Neutrophil (primary cell): Measurements from ENCODE around the gene FGD2.

Source experiments
- H3K27ac ChIP-seq: fragments of 200-600 bp; sonication (generic); 2 replicates; pipeline ENCODE4 v1.5.1; 2016; ENCODE audit warnings: mild to moderate bottlenecking, moderate library complexity
- H3K27me3 ChIP-seq: fragments of 200-600 bp; sonication (generic); 2 replicates; pipeline ENCODE4 v1.6.0; 2016; ENCODE audit warnings: mild to moderate bottlenecking
- H3K36me3 ChIP-seq: fragments of 200-600 bp; sonication (generic); 2 replicates; pipeline ENCODE4 v1.5.1; 2017
- H3K4me1 ChIP-seq, 2 experiments: fragments of 200-600 bp in 1 of 2; sonication (generic) in 1 of 2; 1 replicate in 1 of 2; 2 replicates in 1 of 2; pipeline versions ENCODE4 v1.5.1 to v1.6.1; 2013 to 2016; ENCODE audit warnings: low read depth in 1 of 2, low read length in 1 of 2, mild to moderate bottlenecking in 1 of 2, moderate library complexity in 1 of 2; ENCODE audit not compliant: control insufficient read depth in 1 of 2, insufficient read depth in 1 of 2
- H3K4me3 ChIP-seq, 2 experiments: fragments of 200-600 bp in 1 of 2; sonication (generic) in 1 of 2; 1 replicate in 1 of 2; 2 replicates in 1 of 2; pipeline ENCODE4 v1.5.1; 2013 to 2016; ENCODE audit warnings: low read depth in 1 of 2, low read length in 1 of 2, mild to moderate bottlenecking in 1 of 2, moderate library complexity in 1 of 2
- H3K9me3 ChIP-seq: fragments of 200-600 bp; sonication (generic); 2 replicates; pipeline ENCODE4 v1.5.1; 2016
- TF ChIP-seq, protein P1 (sequence below): fragments of 200-600 bp; sonication (generic); IDR thresholded peaks from 2 replicates; pipeline ENCODE4 v1.5.1; 2016; ENCODE audit warnings: antibody characterized with exemption

The FGD2 gene

GRCh38 chr6:36997811-36998722 is 7.4 kb upstream of the FGD2 start:
- Histone ChIP-seq H3K4me1 (peaks cover 0 to 11% of the 10 kb centered on the region in 2 experiments), H3K9me3 (no peaks in the 10 kb centered on the region), H3K27me3 (peaks cover 10% of the 10 kb centered on the region), H3K4me3 (no peak overlapping the region), H3K27ac (no peak overlapping the region), H3K36me3 (no peaks in the 10 kb centered on the region)
- TF ChIP-seq, protein P1, sequence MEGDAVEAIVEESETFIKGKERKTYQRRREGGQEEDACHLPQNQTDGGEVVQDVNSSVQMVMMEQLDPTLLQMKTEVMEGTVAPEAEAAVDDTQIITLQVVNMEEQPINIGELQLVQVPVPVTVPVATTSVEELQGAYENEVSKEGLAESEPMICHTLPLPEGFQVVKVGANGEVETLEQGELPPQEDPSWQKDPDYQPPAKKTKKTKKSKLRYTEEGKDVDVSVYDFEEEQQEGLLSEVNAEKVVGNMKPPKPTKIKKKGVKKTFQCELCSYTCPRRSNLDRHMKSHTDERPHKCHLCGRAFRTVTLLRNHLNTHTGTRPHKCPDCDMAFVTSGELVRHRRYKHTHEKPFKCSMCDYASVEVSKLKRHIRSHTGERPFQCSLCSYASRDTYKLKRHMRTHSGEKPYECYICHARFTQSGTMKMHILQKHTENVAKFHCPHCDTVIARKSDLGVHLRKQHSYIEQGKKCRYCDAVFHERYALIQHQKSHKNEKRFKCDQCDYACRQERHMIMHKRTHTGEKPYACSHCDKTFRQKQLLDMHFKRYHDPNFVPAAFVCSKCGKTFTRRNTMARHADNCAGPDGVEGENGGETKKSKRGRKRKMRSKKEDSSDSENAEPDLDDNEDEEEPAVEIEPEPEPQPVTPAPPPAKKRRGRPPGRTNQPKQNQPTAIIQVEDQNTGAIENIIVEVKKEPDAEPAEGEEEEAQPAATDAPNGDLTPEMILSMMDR: no peak

- Histone ChIP-seq H3K4me3 (no peak overlapping the region), H3K9me3 (no peaks in the 10 kb centered on the region), H3K27ac (no peak overlapping the region), H3K36me3 (no peaks in the 10 kb centered on the region), H3K27me3 (peaks cover 10% of the 10 kb centered on the region), H3K4me1 (peaks cover 0 to 11% of the 10 kb centered on the region in 2 experiments)
- TF ChIP-seq, protein P1: no peak
Observed at GRCh38 chr6:36998723-36999038, 6.8 kb upstream of the FGD2 start.

DNA sequence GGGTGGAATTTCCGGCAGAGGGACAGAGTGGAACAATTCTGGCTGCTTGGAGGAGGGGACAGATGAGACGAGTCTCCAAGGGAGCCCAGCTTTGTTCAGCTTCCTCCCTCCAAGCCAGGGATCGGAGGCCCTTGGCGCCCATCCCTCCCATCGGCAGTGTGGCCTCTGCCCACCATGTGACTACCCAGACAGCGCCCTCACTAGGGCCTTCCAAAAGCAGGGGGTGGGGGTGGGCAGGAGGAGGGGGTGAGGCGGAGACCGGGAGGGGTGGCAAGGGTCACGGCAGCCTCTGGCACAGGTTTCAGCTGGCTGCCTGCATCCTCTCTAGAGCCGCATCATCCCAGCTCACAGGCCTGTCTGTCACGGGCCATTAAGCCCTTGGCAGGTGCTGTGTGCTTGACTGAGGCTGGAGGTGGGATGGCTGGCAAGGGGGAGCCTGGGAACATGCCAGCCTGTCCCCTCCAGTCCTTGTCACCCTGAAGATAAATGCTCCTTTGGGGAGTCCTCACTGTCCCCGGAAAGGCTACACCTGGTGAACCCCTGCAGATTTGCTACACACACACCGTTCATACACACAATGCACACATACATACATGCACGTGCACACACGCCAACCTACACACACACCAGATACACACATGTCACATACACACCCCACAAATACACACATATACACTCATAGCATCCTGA is 6.2 kb upstream of the FGD2 start:
- TF ChIP-seq, protein P1: no peak
- Histone ChIP-seq H3K36me3 (no peaks in the 10 kb centered on the region), H3K27ac (no peak overlapping the region), H3K4me3 (no peak overlapping the region), H3K4me1 (peaks cover 0 to 11% of the 10 kb centered on the region in 2 experiments), H3K9me3 (no peaks in the 10 kb centered on the region), H3K27me3 (peaks cover 9% of the 10 kb centered on the region)

DNA sequence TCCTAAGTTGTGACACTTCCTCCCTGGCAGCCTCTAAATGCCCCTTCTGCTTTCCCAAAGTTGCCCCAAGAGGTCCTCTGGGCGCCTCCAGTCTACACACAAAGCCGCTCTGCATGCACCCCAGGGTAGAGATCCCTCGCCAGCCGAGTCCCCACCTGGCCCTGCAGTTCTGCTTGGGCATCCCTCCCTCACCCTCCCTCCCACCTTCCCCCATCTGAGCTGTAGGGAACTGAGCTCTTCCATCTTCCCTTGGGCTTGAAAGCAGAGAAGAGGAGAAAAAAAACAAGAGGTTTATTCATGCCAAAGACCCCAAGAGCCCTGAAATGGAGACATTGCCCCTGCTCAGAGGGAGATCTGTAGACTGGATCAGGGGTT is 5.7 kb upstream of the FGD2 start:
- Histone ChIP-seq H3K27ac (no peak overlapping the region), H3K36me3 (no peaks in the 10 kb centered on the region), H3K4me1 (peaks cover 0 to 11% of the 10 kb centered on the region in 2 experiments), H3K9me3 (no peaks in the 10 kb centered on the region), H3K4me3 (no peak overlapping the region), H3K27me3 (peaks cover 4% of the 10 kb centered on the region)
- TF ChIP-seq, protein P1: no peak

GRCh38 chr6:37004044-37004980 is 1.1 kb upstream of the FGD2 start:
- H3K36me3 ChIP-seq: no peaks in the 10 kb centered on the region
- peaks cover 6 to 14% of the 10 kb centered on the region in 2 experiments for H3K4me1 ChIP-seq
- H3K27me3 ChIP-seq: no peaks in the 10 kb centered on the region
- TF ChIP-seq, protein P1: no peak
- no peaks in the 10 kb centered on the region for H3K9me3 ChIP-seq
- H3K4me3 ChIP-seq: no peak overlapping the region
- H3K27ac ChIP-seq: no peak overlapping the region
